HepG2 (cell line): ENCODE data around the gene YY1. TPM values are rescaled to one million over a fixed set of nuclear protein-coding genes. Genes with fewer than 3 reads are reported as not detected.
A peak's percentile ranks its signal among the peaks of the same experiment; 100 is the strongest.

ENCODE experiments used
- ARID4A ChIP-seq: sonication (generic); formaldehyde crosslinking; IDR thresholded peaks from 2 replicates; pipeline ENCODE4 v1.5.0; 2020; ENCODE audit warnings: mild to moderate bottlenecking, missing genetic modification reagents, borderline replicate concordance
- ATF7 ChIP-seq, 2 experiments: fragments of 450-650 bp in 1 of 2; sonication (generic) in 1 of 2; formaldehyde crosslinking in 1 of 2; IDR thresholded peaks; 2 replicates each; pipeline versions ENCODE4 v1.4.0 to v1.6.1; 2016 to 2020; ENCODE audit warnings: antibody characterized with exemption in 1 of 2, mild to moderate bottlenecking in 1 of 2, missing genetic modification reagents in 1 of 2
- CC2D1A ChIP-seq: sonication (generic); formaldehyde crosslinking; IDR thresholded peaks from 2 replicates; pipeline ENCODE4 v1.8.1; 2023; ENCODE audit warnings: mild to moderate bottlenecking, missing genetic modification reagents
- ETV5 ChIP-seq: IDR thresholded peaks from 2 replicates; pipeline ENCODE4 v1.6.1; 2018; ENCODE audit warnings: missing biosample characterization, missing genetic modification reagents, inconsistent platforms, borderline replicate concordance
- GATAD1 ChIP-seq: IDR thresholded peaks from 2 replicates; pipeline ENCODE4 v1.6.1; 2016; ENCODE audit warnings: missing genetic modification reagents, missing compliant biosample characterization
- HMGA1 ChIP-seq: sonication (generic); formaldehyde crosslinking; conservative IDR thresholded peaks from 2 replicates; pipeline ENCODE4 v1.4.0; 2020; ENCODE audit warnings: missing genetic modification reagents
- IKZF4 ChIP-seq: sonication (generic); formaldehyde crosslinking; IDR thresholded peaks from 2 replicates; pipeline ENCODE4 v1.5.1; 2020; ENCODE audit warnings: borderline replicate concordance, mild to moderate bottlenecking, low read depth, missing genetic modification reagents; ENCODE audit errors: not compliant biosample characterization
- KLF12 ChIP-seq: sonication (generic); formaldehyde crosslinking; IDR thresholded peaks from 2 replicates; pipeline ENCODE4 v1.4.0; 2020; ENCODE audit warnings: missing genetic modification reagents, borderline replicate concordance
- MIER3 ChIP-seq: IDR thresholded peaks from 2 replicates; pipeline ENCODE4 v1.6.1; 2016; ENCODE audit warnings: missing compliant biosample characterization, borderline replicate concordance
- PHF5A ChIP-seq: IDR thresholded peaks from one replicate; pipeline ENCODE4 v1.6.1; 2018; ENCODE audit warnings: low read depth, missing genetic modification reagents; ENCODE audit not compliant: unreplicated experiment
- PRDM10 ChIP-seq: sonication (generic); formaldehyde crosslinking; IDR thresholded peaks from 2 replicates; pipeline ENCODE4 v1.4.0; 2020; ENCODE audit warnings: low read depth, missing genetic modification reagents
- SOX6 ChIP-seq, 2 experiments: fragments of 450-650 bp in 1 of 2; sonication (generic) in 1 of 2; formaldehyde crosslinking in 1 of 2; IDR thresholded peaks; 2 replicates each; pipeline versions ENCODE4 v1.4.0 to v1.6.1; 2017 to 2020; ENCODE audit warnings: antibody characterized with exemption in 1 of 2, mild to moderate bottlenecking in 1 of 2, missing genetic modification reagents in 1 of 2
- U2AF1 ChIP-seq: fragments of 200-400 bp; formaldehyde crosslinking; optimal IDR thresholded peaks from 2 replicates; pipeline ENCODE3; 2017; ENCODE audit warnings: mild to moderate bottlenecking, low read depth, low read length
- ZNF253 ChIP-seq: sonication (generic); formaldehyde crosslinking; IDR thresholded peaks from 2 replicates; pipeline ENCODE4 v1.8.0; 2022; ENCODE audit warnings: mild to moderate bottlenecking, missing genetic modification reagents, borderline replicate concordance
- ZNF556 ChIP-seq: sonication (generic); formaldehyde crosslinking; IDR thresholded peaks from 2 replicates; pipeline ENCODE4 v1.4.0; 2020; ENCODE audit warnings: mild to moderate bottlenecking, missing genetic modification reagents, borderline replicate concordance
- ZNF792 ChIP-seq: IDR thresholded peaks from 2 replicates; pipeline ENCODE4 v1.6.1; 2016
- polyA plus RNA-seq, 8 experiments: library from polyadenylated mRNA; depleted of rRNA in 3 of 8; stranded (reverse) in 7 of 8; unstranded in 1 of 8; fragments of >200 nt; fragmentation: Illumina TruSeq in 4 of 8; extraction: Trizol in 4 of 8; gene quantifications; 2 replicates each; pipeline versions ENCODE4 v1.2.1 to v1.2.3, GENCODE V29; 2011 to 2016; ENCODE audit warnings: low read depth in 4 of 8, missing spikeins in 1 of 8, mixed read lengths in 1 of 8; ENCODE audit not compliant: insufficient read depth in 1 of 8
- total RNA-seq, 5 experiments: library from RNA; depleted of rRNA; stranded (reverse); fragments of >200 nt; fragmentation: Illumina TruSeq; extraction: Trizol; gene quantifications; 2 replicates each; pipeline ENCODE4 v1.2.3, GENCODE V29; 2016; ENCODE audit warnings: low read depth in 1 of 5

The YY1 gene
- total and polyA plus RNA-seq, 2 of the 13 experiments (the other 11 are each of a cell fraction or from before 2014, with no cell fraction given), result 29.4 to 68.1 TPM

GRCh38 chr14:100203962-100204834 lies 34.7 kb upstream of the YY1 start (continued):
- TF ChIP-seq ZNF253 (no peak), PHF5A (no peak), U2AF1 (no peak), ZNF556 (CRISPR knock-in tag) (no peak), ZNF792 (CRISPR knock-in tag) (no peak), SOX6 (IDR thresholded peaks at IDR 0.05) (no peak), SOX6 (CRISPR knock-in tag; IDR thresholded peaks at IDR 0.05) (peak; percentile 86), ARID4A (CRISPR knock-in tag) (peak; percentile 67; the same call in 1 of the 2 replicates), HMGA1 (CRISPR knock-in tag) (no peak), MIER3 (CRISPR knock-in tag) (peak; percentile 51; the same call in 1 of the 2 replicates), PRDM10 (CRISPR knock-in tag) (no peak), IKZF4 (CRISPR knock-in tag) (no peak), ETV5 (CRISPR knock-in tag) (peak; percentile 35; the same call in 1 of the 2 replicates), CC2D1A (no peak), GATAD1 (CRISPR knock-in tag) (peak; percentile 48; the same call in 1 of the 2 replicates), KLF12 (CRISPR knock-in tag) (no peak), ATF7 (IDR thresholded peaks at IDR 0.05) (no peak), ATF7 (CRISPR knock-in tag; IDR thresholded peaks at IDR 0.05) (peak; percentile 17; the same call in 1 of the 2 replicates)
